ENCODE measurements around the gene SLAMF7. TPM values are rescaled to one million over a fixed set of nuclear protein-coding genes. Genes with fewer than 3 reads are reported as not detected.

The SLAMF7 gene
- polyA plus RNA-seq, 1 donor (not counting 4 experiments of a cell fraction or from before 2014, with no cell fraction given): 31.0 TPM

- Histone ChIP-seq H3K79me2 (ENCODE audit: control insufficient read depth, insufficient read depth, low read length) (no peaks in the 10 kb centered on the region), H4K20me1 (ENCODE audit: control insufficient read depth, extremely low read depth, insufficient read depth, low read length) (no peaks in the 10 kb centered on the region), H3K4me2 (ENCODE audit: control insufficient read depth, extremely low read depth, insufficient read depth, low read depth, low read length) (peak overlapping the region; percentile 25), H3K36me3 (ENCODE audit: control insufficient read depth in 2 of 2, extremely low read depth in 1 of 2, insufficient read depth in 2 of 2, low read length in 2 of 2) (no peaks in the 10 kb centered on the region), H3K4me3 (ENCODE audit: control insufficient read depth in 2 of 3, extremely low read depth in 1 of 3, insufficient read depth in 2 of 3, low read depth in 1 of 3, low read length in 3 of 3) (no peak overlapping the region), H3K9me3 (ENCODE audit: control insufficient read depth, low read depth, low read length) (no peaks in the 10 kb centered on the region), H2AFZ (ENCODE audit: control insufficient read depth, low read length) (no peak overlapping the region), H3K9ac (ENCODE audit: control insufficient read depth, extremely low read depth, insufficient read depth, low read length) (no peak overlapping the region), H3K27me3 (ENCODE audit: control insufficient read depth, extremely low read depth, insufficient read depth, low read length) (no peaks in the 10 kb centered on the region), H3K27ac (ENCODE audit: control insufficient read depth, insufficient read depth, low read length) (no peak overlapping the region), H3K9me1 (ENCODE audit: control insufficient read depth, extremely low read depth, insufficient read depth, low read length) (no peaks in the 10 kb centered on the region), H3K4me1 (ENCODE audit: control insufficient read depth, extremely low read depth, insufficient read depth, low read length) (peaks cover 8% of the 10 kb centered on the region)
- dilution Hi-C loops (cut with MboI; ENCODE audit: extremely low pct_ligation_motif_present, low sequenced_read_pairs): no loop called here
- no peak for TF ChIP-seq EZH2 (IDR thresholded peaks at IDR 0.05; ENCODE audit: low read length)
- TF ChIP-seq, protein P1, sequence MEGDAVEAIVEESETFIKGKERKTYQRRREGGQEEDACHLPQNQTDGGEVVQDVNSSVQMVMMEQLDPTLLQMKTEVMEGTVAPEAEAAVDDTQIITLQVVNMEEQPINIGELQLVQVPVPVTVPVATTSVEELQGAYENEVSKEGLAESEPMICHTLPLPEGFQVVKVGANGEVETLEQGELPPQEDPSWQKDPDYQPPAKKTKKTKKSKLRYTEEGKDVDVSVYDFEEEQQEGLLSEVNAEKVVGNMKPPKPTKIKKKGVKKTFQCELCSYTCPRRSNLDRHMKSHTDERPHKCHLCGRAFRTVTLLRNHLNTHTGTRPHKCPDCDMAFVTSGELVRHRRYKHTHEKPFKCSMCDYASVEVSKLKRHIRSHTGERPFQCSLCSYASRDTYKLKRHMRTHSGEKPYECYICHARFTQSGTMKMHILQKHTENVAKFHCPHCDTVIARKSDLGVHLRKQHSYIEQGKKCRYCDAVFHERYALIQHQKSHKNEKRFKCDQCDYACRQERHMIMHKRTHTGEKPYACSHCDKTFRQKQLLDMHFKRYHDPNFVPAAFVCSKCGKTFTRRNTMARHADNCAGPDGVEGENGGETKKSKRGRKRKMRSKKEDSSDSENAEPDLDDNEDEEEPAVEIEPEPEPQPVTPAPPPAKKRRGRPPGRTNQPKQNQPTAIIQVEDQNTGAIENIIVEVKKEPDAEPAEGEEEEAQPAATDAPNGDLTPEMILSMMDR (optimal IDR thresholded peaks at IDR 0.05 in 1 of 3, IDR thresholded peaks at IDR 0.05 in 1 of 3, conservative IDR thresholded peaks at IDR 0.05 in 1 of 3; ENCODE audit: extremely low read depth in 1 of 3, insufficient read depth in 2 of 3, low read length in 3 of 3): no peak
- FAIRE-seq: peak; percentile 34
- no peak for DNase-seq (ENCODE audit: low read depth, low spot score)
Measured at GRCh38 chr1:160774886-160775719, 36.1 kb downstream of the SLAMF7 start.

DNA sequence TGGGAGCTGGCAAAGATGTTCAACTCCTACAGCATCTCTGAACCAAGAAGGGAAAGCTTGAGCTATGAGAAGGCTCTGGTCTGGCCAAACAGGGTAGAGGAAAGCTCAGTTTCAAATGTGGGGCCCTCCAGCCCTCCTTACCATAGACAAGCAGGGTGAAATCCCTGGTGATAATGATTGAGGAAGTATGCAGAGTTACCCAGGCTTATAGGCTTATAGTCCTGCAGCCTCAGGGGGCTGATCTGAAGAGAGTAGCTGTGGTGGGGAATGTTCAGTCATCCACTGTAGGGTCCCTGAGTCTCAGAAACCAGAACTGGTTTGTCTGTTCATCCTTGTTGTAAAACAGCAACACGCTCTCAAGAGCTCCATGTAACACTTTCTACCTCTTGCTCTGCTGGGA is 37.1 kb downstream of the SLAMF7 start:
- FAIRE-seq (no peak), DNase-seq (ENCODE audit: low read depth, low spot score) (no peak)
- no peaks in the 10 kb centered on the region for H3K27me3 ChIP-seq (ENCODE audit: control insufficient read depth, extremely low read depth, insufficient read depth, low read length)
- H3K4me2 ChIP-seq (ENCODE audit: control insufficient read depth, extremely low read depth, insufficient read depth, low read depth, low read length): no peak overlapping the region
- no peaks in the 10 kb centered on the region for H3K79me2 ChIP-seq (ENCODE audit: control insufficient read depth, insufficient read depth, low read length)
- no peak overlapping the region for H3K9ac ChIP-seq (ENCODE audit: control insufficient read depth, extremely low read depth, insufficient read depth, low read length)
- TF ChIP-seq, protein P1 (optimal IDR thresholded peaks at IDR 0.05 in 1 of 3, IDR thresholded peaks at IDR 0.05 in 1 of 3, conservative IDR thresholded peaks at IDR 0.05 in 1 of 3; ENCODE audit: extremely low read depth in 1 of 3, insufficient read depth in 2 of 3, low read length in 3 of 3): no peak
- TF ChIP-seq EZH2 (IDR thresholded peaks at IDR 0.05; ENCODE audit: low read length): no peak
- no peak overlapping the region for H2AFZ ChIP-seq (ENCODE audit: control insufficient read depth, low read length)
- H3K9me1 ChIP-seq (ENCODE audit: control insufficient read depth, extremely low read depth, insufficient read depth, low read length): no peaks in the 10 kb centered on the region
- H3K9me3 ChIP-seq (ENCODE audit: control insufficient read depth, low read depth, low read length): no peaks in the 10 kb centered on the region
- no peaks in the 10 kb centered on the region for H4K20me1 ChIP-seq (ENCODE audit: control insufficient read depth, extremely low read depth, insufficient read depth, low read length)
- H3K27ac ChIP-seq (ENCODE audit: control insufficient read depth, insufficient read depth, low read length): no peak overlapping the region
- dilution Hi-C loops (cut with MboI; ENCODE audit: extremely low pct_ligation_motif_present, low sequenced_read_pairs): no loop called here
- H3K4me1 ChIP-seq (ENCODE audit: control insufficient read depth, extremely low read depth, insufficient read depth, low read length): peaks cover 14% of the 10 kb centered on the region
- H3K36me3 ChIP-seq (ENCODE audit: control insufficient read depth in 2 of 2, extremely low read depth in 1 of 2, insufficient read depth in 2 of 2, low read length in 2 of 2): no peaks in the 10 kb centered on the region
- no peak overlapping the region for H3K4me3 ChIP-seq (ENCODE audit: control insufficient read depth in 2 of 3, extremely low read depth in 1 of 3, insufficient read depth in 2 of 3, low read depth in 1 of 3, low read length in 3 of 3)
